ENCODE data around the gene FAF1.

The FAF1 gene

DNA sequence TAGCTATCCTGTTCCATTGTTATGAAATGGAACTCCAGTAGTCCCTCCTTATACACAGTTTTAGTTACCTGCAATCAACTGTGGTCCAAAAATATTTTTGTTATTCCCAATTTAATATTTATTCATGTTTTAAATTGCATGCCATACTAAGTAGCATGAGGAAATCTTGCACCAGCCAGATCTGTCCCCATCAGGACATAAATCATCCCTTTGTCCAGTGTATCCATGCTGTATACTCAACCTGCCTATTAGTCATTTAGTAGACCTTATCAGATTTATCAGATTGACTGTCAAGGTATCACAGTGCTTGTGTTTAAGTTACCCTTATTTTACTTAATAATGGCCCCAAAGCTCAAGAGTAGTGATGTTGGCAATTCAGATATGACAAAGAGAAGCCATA, 328.9 kb downstream of the FAF1 start:
- no peak for DNase-seq (ENCODE audit: low spot score)

DNA sequence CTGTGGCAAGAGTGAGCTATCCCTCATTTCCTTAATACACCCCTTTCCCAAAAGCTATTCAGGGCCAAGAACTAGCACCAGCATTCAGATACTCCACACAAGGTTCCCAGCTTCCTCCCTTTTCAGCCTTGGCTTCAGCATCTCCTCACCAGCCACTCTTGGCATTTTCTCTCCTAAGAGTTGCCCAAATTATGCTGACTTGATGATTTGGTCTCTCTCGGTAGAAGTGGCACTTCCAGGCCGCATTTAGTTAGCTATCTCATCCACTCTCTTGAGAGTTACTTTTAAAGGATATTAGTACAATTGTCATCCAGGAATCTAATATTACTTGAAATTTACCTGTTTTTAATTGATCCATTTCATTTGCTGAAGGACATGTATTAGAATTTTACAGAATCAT, 337.8 kb downstream of the FAF1 start:
- DNase-seq (ENCODE audit: low spot score): no peak

DNA sequence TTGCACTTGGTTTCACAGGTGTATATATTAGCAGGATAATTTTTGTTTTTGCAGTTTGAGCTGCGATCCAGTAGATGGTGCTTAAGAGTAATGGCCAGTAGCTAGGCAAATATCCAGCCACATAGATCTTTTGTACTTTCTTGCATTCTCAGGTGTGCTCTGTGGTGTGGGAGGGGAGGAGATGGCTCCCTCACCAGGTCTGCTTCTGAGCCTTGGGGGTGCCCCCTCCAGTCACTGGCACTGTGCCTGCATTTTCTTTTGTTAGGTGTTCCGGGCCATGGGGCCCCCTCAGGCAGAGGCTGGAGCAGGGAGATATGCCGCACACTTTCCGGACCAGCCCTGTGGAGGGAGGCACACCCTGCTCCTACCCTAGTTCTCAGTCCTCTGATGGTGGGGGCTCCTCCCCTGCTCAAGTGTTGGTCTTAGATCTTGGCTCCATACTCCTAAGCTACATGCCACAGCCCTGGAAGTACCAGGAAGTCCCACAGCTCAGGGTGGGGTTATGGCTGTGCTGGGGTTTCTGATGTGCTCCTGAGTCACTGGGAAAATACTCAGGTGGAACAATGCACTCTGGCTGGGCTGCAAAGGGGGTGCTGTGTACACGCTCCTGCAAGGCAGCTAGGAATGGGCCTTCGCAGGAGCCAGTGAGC, 339.3 kb downstream of the FAF1 start:
- peak; percentile 38 for DNase-seq (ENCODE audit: low spot score)

DNA sequence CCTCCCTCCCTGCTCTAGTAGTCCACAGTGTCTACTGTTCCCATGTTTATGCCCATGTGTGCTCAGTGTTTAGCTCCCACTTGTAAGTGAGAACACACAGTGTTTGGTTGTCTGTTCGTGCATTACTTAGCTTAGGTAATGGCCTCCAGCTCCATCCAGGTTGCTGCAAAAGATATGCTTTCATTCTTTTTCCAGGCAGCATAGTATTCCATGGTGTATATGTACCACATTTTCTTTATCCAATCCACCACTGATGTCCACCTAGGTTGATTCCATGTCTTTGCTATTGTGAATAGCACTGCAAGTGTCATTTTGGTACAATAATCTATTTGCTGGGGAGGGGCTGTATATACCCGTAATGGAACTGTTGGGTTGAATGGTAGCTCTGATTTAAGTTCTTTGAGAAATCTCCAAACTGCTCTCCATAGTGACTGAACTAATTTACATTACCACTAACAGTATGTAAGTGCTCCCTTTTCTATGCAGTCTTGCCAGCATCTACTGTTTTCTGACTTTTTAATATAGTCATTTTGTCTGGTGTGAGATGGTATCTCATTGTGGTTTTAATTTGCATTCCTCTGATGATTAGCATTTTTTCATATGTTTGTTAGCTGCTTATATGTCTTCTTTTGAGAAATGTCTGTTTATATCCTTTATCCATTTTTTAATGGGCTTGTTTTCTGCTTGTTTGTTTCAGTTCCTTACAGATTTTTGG, 344.9 kb downstream of the FAF1 start:
- no peak for DNase-seq (ENCODE audit: low spot score)

DNA sequence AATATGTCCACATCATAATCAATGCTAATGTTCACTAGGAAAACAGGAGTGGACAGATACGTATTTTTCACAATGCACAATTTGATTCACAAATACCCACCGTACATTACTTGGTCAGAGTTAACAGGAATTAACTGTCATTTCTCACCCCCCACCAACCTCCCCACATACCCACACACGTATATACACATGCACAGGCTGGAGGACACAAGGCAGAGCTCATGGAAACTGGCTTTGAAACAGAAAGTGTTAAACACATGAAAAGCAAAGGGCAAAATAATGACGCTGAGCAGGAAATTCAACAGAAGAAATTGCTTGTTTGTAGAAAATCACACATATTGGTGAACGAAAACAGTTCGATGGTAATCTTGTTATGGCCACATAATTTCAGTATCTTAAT, 348.4 kb downstream of the FAF1 start:
- no peak for DNase-seq (ENCODE audit: low spot score)

DNA sequence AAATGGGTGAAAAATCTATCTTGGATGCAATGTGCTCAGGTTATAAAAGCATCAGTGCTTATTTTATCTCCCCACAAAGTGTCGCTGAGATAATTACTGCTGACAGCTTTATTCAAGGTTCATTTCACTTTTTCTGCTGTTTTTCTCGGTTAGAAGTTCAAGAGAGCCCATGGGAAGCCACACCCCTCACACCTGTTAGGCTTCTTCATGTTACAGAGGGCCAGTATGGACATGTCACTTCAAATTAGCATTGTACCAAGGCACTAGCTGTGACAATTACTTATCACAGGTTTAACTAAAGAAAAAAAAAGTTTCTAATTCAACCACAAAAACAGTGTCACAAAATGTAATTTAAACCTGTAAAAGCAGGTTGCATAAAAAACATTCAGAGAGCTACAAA, 349.5 kb downstream of the FAF1 start:
- no peak for DNase-seq (ENCODE audit: low spot score)

DNA sequence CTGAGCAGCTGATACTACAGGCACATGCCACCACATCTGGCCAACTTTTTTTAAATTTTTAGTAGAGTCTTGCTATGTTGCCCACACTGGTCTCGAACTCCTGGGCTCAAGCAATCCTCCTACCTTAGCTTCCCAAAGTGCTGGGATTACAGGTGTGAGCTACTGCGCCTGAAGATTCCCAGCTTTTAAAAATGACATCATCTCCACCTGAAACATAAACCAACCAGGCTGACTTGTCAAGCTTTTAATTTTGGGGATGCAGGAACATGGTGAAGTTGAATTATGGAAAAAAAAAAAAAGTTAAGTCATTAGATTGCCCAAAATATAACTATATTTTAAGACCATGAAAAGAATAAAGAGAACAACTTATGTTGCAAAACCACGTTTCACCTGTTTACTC, 350.6 kb downstream of the FAF1 start:
- no peak for DNase-seq (ENCODE audit: low spot score)

DNA sequence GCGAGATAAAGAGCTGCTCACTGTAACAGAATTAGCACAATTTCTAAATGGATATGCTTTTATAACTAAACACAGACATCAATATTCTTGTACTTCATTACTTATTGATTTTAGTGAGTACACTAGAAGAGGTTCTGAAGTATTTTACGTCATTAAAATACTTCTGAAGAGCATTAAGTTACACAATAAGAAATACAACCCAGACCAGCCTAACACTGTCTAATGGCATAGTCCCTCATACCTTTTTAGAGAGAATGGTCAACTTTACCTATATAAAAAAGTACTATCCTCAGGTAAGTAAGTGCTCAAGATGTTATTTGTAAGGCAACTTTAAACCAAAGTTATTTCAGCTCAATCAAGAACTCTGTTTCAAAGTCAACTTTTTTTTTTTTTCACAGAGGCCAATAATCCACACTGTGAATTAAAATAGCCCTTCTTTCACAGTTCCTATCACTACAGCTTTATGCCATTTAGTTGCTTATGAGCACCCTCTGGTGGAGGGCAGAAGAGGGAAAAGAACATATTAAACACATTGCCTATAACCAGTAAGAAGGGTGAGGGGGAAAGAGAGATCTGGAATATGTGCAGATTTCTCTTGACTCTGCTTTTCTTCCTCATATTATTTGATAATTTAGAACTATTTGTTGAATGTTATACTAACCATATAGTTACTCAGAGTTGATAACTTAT, 354.7 kb downstream of the FAF1 start:
- peak; percentile 66 for DNase-seq (ENCODE audit: low spot score)

DNA sequence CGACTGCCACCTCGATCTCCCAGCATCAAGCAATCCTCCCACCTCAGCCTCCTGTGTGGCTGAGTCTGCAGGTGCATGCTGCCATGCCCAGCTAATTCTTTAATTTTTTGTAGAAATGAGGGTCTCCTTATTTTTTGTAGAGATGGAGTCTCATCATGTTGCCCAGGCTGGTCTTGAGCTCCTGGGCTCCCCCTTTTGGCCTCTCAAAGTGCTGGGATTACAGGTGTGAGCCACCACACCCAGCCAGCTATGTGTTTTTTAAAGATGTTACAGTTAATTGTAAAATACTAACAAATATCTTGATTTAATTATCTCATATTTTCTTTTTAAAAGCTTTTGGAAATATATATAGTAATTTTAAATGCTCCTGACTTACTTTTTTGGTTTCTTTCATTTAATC, 355.5 kb downstream of the FAF1 start:
- DNase-seq (ENCODE audit: low spot score): no peak

DNA sequence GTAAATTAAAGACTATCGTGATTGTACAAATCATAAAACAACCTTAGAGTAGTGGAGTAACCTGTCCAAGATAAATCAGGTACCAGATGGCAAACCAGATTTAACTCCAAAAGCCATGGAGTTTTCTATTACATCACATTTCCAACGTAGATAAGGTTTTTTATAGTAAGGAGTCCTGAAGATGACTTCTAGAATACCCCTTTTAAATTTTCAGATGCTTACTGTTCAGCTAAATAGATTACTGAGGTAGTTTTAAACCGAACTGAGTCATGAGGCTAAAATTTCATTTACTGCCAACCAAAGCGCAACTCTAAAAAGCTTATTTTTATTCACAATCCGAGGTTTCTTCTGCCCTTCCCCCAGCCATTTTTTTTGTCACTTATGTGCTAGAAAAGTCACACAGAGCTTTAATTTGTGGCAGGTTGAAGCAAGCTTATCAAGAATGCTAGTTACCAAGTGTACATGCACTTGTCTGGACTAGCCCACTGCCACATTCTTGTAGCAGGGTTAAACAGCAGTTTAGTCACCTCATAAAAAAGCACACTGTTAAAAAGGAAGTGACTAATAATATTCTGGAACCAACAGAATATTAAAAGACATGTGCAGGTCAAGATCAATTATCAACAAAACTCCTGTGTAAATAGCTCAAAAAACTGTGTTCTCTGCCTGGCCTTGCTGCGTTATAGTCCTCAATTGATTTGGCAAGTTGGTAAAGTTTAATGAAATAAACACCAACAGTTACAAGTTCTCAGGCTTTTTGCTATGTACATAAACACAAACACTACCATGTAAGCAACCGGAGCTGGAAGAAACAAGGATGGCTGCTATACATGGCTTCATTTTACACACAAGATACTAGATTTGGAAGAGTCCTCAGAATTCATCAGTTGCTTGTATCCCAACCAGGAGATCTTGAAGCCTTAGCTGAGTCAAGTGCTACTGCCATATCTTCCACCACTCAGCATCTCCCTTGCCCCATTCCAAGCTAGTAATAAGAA, 356.5 kb downstream of the FAF1 start:
- DNase-seq (ENCODE audit: low spot score): peak; percentile 72

DNA sequence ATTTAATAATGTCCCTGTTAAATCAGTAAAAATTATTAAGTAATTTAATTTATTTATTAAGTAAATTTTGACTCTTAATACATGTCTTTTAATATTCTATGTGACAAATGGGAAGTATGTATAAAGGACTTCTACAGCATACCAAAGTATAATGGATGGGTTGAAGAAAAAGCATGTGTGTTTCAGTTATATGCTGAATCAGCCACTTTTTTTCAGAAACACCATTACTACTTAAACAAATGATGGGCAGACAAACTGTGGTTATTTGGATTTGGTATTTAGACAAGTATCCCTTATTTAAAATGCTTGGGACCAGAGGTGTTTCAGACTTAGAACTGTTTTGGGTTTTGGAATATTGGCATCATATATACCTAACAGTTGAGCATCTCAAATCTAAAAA, 360.5 kb downstream of the FAF1 start:
- DNase-seq (ENCODE audit: low spot score): no peak

DNA sequence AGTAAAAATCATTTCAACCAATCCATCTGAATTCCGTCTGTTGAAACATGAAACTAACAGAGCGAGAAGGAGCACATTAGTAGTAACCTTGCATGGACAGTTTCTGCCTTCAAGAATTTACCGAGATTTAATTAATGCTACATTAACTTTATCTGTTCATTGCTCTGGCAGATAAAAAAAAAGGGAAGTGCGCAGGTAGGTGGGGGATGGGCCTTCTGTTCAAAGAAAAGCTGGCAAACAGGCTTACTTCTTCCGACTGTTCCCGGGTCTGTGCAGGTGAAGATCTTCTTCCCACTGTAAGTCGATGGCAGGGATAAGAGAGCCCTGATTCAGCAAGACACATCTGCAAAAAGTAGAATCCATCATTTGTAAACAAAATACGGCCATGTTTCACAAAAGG, 364.2 kb downstream of the FAF1 start:
- no peak for DNase-seq (ENCODE audit: low spot score)

DNA sequence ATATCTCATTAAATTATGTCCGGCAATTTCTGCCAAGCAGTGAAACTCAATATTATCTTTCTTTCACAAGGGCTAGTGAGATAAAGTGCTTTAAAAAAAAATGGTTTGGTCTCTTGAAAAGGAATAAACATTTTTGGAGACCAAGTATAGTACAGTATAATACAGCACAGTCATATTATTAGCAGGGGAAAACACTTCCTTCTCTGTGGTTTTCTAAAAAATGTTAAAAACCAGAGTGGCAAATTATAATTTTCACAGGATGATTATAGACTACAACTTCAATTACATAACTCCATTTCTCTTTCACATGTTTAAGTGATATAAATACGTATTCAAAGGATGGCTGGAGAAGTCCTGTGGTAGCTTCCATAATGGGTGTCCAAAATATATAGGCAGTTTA, 366.6 kb downstream of the FAF1 start:
- DNase-seq (ENCODE audit: low spot score): no peak

DNA sequence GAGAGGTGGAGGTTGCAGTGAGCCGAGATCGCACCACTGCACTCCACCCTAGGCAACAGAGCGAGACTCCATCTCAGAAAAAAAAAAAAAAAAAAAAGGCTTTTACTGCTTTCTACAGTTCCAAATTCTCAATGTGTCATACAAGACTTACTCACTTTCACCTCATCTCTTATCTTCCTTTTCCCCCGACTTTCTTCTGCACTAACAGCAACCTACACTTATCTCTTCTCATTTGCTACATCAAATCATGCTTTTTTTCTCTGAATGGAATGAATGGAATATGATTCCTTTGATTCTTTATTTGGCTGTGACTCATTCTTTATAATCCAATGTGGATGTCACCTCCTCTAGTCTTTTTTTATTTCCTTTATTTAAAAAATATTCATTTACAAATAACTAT, 368.5 kb downstream of the FAF1 start:
- DNase-seq (ENCODE audit: low spot score): no peak

DNA sequence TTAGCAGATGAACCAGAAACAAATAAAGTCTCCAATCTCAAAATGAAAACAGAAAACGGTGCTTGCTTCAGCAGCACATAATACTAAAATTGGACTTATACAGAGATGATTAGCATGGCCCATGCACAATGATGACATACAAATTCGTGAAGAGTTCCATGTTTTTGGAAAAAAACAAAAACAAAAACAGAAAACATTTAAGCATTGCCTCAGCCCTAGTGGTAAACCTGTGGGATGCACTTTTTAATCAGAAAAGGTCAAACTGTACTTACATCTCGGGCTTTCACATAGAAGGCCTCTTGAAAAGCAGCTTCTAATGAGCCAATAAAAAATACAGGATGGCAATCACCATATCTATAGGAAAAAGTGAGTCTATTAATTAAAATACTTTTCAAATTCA, 377.7 kb downstream of the FAF1 start:
- no peak for DNase-seq (ENCODE audit: low spot score)

DNA sequence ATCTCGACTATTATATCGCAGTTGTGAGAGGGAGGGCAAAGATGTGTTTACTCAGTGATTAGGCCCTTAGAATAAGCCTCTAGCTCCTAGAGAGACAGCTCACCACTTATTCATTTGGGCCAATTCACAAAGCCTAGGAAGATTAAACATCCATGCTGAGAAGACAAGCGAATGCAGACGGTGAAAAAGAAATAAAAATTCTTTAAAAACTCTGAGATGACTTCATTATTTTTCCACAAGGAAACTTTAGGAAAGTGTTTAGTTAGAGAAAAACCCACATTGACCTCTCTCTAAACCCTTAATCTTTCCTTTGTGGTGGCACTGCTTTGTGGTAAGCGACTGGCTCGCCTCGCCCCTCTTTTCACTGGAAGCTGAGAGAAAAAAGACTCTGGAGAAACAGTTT, 390.0 kb downstream of the FAF1 start:
- DNase-seq (ENCODE audit: low spot score): no peak

DNA sequence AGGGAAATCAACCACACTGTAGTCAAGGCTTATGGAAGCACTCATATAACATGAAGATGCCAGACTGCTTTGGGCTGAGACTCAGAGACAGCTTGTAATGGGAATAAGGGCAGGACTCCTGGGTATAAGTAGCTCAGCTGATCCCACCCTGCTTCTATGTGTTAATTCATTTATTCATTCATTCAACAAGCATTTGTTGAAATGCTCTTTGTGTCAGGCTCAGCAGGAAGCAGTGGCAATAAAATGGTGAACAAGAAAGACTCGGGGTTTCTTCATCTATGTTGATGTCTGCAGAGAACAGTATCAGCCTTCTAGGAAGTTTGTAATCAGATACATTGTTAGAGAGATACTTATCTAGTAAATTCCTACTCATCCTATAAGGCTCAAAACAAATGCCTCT, 391.3 kb downstream of the FAF1 start:
- DNase-seq (ENCODE audit: low spot score): no peak

DNA sequence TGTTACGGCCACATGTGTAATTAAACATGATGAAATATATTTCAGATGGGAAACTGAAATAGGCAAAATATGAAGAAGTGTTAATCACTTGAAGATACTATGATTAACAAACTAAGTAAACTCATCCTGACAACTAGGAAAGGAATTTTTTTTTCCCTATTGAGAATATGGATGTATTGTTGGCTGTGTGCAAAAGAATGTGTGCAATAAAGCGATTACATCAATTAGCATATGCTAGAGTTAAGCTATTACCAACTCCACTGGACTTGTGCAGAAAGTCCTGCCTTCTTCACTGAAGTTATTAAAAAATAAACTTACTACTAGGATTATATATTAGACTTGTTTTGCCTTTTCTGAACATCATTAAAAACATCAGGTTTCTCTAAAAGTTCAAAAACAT, 393.7 kb downstream of the FAF1 start:
- no peak for DNase-seq (ENCODE audit: low spot score)

DNA sequence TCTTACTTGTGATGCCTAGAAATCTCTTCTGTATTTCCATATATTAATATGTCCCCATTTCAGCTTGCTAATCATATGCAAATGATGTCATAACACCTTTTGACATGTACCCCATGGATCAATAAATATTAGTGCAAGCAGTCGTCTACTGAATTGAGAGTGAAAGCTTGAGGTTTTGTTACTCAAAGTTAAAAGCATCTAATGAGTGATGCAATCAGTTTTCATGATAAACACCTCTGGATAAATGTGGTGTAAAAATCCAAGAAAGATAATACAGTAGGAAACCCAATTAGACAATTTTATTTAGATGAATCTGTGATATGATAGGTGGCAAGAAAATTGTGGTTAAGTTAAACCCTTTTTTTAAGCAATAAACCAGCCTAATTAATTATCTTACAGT, 395.6 kb downstream of the FAF1 start:
- DNase-seq (ENCODE audit: low spot score): no peak

DNA sequence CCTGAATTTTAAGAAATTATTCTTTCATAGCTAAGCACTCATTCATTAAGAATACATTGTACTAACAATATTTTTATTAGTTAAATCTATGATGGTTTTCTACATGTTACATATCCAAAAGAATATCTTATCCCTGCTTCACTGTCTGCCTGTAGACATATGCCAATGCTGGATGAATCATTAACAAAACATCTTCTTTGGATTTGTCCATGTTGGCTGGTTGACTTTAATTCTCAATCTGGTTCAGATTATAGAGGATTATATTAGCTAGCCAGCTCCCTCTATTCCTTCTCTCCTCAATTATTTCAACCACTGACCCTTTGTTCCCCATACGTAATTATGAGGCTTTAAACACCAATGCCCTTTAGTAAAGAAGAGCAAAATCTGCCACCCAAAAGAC, 398.0 kb downstream of the FAF1 start:
- no peak for DNase-seq (ENCODE audit: low spot score)

DNA sequence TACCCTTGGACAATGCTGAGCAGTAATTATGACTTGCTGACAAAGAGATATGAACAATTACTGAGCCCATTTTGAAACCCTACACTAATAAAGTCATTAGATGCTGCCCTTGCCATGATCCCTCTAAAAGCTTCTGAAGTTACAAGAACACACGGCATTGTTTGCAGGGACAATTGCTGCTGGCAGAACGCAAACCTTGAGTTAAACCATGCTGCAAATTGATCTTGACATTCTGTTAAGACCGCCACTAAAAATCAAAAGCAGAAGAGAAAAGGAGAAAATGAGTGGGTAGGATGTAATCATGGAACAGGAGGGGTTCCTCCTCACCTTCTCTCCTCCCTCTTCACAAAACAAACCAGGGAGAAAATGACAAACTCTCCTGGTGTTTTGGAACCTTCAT, 400.6 kb downstream of the FAF1 start:
- no peak for DNase-seq (ENCODE audit: low spot score)

DNA sequence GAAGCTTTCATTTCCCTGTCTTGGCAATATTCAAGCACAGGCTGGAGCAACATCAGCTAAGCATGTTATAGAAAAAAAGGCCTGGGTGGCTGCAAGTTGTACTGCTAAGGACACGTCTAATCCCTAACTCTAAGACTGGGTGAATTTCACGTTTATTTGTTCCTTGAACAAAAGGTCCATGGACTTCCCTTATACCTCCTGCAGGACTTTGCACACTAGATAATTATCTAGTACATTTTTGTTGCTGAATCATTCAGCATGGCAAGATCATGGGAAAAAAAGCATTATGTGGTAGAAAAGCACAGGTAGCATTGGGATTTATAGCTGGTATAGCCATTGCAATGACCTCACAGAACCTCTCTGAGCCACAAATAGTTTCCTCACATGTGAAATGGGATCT, 406.1 kb downstream of the FAF1 start:
- no peak for DNase-seq (ENCODE audit: low spot score)

Data from RKO (cell line).